Skin epidermis (tissue), 12 donors: ENCODE results near the gene VPS37B.
"Not testable (repeated sequence)": the region's sequence is repeated elsewhere in the genome, so short reads cannot be mapped to it uniquely, and the experiment has no call there.

Source experiments
- H3K27ac ChIP-seq, 21 experiments: fragments of 200-600 bp; sonication (generic) in 11 of 21; one replicate each; pipeline ENCODE4 v1.5.0; 2020; ENCODE audit warnings: mild to moderate bottlenecking in 3 of 21, inconsistent platforms in 2 of 21, moderate library complexity in 2 of 21
- H3K4me3 ChIP-seq, 7 experiments: fragments of 200-600 bp; sonication (generic) in 2 of 7; one replicate each; pipeline ENCODE4 v1.5.0; 2020; ENCODE audit warnings: inconsistent platforms in 2 of 7, mild to moderate bottlenecking in 2 of 7, moderate library complexity in 1 of 7

Gene VPS37B

DNA sequence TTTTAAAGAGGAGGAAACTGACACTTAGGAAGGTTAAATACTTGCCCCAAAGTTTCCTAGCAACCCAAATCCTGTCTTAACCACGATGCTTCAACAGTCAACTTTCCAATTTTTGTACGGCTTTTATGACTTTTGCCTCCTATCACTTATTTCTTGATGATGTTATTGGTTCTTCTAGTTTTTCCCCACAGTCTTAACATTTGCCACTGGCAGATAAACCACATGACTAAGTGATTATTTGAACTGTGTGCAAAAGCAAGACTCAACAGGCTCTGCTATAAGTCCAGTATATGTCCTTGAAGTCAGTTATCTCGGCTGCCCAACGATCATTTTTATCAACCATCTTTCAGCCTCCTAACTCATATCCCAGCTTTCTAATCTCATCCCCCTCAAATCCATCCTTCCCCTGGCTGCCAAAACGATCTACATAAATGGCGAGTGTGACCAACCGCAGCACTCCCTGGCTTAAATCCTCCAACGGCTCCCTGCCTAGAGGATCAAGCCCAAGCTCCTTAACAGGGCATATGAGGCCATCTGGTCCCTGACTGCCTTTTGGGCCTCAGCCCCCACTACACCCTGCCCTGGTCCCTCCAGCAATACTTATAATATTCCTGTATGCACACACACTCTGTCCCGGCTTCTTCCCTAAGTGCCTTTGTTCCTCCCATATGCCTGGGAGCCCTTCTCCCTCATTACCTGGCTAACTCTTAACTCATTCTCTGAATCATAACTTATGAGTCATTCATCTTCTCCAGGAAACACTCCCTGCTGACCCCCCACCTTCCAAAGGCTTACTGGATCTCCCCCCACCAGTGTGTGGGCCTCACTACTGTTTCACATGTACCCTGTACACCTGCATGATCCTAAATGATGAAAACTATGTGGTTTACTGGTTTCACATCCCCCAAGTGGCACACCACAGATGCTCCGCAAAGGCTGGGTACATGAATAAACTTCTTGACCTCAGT is 8.8 kb downstream of the VPS37B start:
- Histone ChIP-seq H3K4me3 (peak overlapping the region in 1 of 7 experiments; percentile 20), H3K27ac (peak overlapping the region in 20 of 21 experiments; percentile 13 to 92 (median 80))

DNA sequence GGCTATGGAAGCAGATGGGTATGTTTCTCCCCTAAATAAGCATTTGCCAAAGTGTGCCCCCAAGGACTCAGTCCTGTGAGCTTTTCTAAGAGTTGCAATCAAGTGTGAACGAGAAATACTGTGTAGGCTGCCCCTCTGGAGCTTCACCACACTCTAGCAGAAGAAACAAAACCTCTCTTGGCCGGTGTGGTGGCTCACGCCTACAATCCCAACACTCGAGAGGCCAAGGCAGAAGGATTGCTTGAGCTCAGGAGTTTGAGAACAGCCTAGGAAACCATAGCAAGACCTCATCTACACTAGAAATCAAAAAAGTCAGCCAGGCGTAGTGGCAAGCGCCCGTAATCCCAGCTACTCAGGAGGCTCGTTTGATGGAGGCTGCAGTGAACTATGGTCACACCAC is 9.8 kb downstream of the VPS37B start:
- Histone ChIP-seq H3K4me3 (no peak overlapping the region), H3K27ac (peak overlapping the region in 12 of 21 experiments; percentile 1 to 92 (median 80))

DNA sequence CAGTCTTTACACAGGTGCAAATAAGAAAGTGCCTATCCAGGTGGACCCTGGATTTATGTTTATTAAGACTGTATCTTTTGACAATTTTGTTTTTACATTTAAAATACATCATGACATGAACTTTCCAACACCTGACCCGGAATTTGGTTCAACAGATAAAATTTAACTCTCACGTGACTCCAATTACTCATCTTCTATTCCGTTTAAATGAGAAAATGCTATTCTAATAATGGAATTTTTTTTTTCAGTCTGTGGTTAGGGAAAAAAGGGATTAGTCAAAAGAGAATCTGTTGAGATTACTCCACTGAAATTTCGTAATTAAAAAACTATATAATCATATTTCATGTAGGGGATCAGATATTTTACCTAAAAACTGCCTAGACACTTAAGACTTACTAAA is 11.1 kb downstream of the VPS37B start:
- Histone ChIP-seq H3K27ac (peak overlapping the region in 1 of 21 experiments; percentile 3), H3K4me3 (no peak overlapping the region)

DNA sequence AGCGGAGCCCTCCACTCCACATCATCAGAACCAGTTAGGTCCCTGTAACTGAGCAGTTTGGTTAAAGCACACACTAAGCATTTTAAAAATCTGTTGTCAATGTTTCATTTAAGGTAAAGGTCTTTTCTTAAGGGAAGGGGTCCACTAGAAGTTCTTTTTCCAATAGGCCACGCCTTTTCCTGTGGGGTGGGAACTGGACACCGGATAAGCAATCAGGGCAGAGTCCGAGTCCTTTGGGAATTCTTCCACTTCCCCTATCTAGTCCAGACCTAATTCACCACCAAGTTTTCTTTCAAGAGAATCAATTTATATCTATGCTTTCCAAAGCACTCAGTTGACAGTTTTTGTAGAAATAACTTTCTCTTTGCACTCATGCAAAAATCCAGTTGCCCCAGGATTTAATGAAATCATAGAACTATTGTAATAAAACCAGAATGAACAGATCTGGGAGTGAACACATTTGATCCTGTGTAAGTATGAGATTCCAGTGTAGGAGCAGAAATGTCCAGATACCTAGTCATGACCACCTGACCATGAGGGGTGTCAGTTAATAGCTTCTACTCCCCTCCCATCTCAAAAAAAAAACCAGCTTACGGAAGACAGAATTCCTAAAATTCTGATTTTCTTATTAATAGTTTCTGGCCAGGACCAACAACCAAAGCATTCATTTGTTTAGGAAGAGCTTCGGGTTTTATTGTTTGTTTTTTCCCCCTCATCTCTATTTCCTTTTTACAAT is 11.7 kb downstream of the VPS37B start:
- Histone ChIP-seq H3K27ac (peak overlapping the region in 4 of 21 experiments; percentile 3 to 28 (median 24)), H3K4me3 (no peak overlapping the region)

DNA sequence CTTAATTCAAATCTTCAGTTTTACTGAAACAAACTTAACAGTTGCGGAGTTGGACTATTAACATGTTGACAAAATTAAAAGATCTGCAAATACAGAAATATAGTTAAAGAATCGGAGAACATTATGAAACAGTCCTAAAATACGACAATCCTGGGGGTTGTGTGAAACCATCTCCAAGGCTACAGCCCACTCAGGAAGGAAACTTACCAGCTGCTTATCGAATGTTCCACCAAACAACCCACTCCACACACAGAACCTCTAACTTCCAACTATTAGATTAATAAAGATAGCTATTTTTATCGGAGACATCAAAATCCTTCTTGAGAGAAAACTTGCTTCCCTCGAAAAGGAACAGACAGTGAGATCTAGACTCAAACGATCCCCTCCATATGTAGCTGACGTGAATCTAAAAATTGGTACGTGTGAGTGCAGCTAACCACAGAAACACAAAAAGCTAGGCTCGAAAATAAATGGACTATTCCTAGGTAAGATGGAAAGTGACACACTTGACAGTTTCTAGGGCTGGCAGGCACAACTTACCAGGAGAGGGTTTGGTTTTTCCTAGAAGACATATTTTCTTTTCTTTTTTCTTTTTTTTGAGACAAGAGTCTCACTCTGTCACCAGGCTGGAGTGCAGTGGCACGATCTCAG is 12.9 kb downstream of the VPS37B start:
- Histone ChIP-seq H3K4me3 (no peak overlapping the region), H3K27ac (peak overlapping the region in 1 of 21 experiments; percentile 51)

DNA sequence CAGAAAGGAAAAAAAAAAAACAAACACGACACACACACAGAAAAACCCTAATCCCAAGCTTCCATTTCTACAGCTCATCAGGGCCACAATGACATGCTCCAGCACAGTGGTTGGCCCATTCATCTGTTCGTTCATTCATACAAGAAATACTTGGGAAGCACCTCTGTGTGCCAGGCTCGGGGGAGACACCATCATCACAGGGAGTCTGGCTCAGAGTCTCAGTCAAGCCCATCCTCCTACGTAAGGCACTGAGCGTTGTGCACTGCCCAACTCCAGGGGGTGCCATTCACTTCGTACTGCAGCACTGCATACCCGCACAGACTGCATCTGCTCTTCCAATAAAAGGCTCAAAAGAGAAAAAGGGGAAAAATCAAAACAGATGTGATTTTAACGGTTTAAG is 15.3 kb downstream of the VPS37B start:
- H3K27ac ChIP-seq = no peak overlapping the region
- H3K4me3 ChIP-seq = no peak overlapping the region

DNA sequence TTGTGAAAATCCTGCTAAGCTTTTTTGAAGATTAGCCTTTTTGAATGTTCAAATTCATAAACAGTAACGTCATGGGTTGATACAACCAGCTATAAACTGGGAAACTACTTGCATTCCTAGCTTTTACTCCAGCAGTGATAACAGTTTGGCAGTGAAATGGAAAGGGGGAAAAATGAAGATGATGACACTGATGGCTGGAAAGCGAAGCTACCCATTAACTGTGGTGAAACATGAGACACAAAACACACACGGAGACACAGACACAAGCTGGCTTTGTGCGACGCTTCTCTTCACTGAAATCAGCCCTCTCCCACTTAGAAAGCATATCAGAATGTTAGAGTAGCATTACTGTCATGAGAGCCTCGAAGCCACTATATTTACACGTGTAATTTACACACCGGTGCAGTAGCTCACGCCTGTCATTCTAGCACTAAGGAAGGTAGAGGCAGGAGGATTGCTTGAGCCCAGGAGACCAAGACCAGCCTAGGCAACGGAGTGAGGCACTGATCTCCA is 15.7 kb downstream of the VPS37B start:
- H3K27ac ChIP-seq = no peak overlapping the region

DNA sequence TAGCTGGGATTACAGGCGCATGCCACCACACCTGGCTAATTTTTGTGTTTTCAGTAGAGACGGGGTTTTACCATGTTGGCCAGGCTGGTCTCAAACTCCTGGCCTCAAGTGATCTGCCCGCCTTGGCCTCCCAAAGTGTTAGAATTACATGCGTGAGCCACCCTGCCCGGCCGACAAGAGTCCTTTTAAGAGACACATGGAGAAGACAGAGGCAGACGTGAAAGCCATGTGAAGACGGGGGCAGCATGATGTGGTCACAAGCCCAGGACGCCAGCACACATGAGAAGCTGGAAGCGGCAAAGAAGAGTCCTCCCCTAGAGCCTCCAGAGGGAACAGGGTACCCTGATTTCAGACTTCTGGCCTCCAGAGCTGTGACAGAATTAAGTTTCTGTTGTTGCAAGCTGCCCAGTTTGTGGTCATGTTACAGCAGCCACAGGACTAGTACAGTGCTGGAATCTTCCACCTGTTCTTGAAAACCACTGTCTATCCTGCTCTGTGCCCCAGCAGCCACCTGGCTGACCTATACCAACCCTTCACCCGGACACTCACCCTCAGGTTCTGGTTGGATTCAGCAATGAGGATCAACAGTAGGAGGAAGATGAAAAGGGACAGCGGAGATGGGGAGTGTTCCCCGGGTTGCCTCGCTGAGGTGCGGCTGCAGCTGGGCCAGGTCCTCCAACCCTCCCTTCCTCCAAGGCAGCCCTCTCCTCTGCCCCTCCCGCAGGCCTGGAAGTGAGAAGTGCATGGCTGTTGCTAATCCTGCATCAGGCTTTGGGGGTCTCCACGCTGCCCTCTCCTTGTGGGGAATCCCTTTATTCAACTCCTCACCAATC is 16.9 kb downstream of the VPS37B start:
- no peak overlapping the region for H3K4me3 ChIP-seq
- H3K27ac ChIP-seq = no peak overlapping the region

More for the DNA sequence above, 15.7 kb downstream of the VPS37B start:
- H3K4me3 ChIP-seq = no peak overlapping the region

DNA sequence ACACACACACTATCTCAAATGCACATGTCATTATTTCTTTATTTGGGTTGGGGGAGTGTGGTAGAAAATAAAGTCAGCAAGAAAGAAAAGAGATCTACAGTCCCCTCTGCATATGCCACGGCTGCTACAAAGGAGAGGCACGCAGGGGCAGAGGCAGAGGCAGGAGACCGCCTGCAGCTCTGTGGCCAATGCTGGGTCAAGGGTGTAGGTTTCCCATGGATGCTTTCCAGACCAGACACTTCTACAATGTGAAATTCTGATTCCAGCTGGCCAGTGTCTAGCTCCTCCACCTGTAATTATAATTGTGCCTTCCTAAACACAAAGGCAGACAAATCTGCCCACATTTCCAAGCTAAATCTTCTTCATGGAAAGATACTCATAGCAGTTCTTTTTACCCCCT is 19.2 kb downstream of the VPS37B start:
- H3K4me3 ChIP-seq = no peak overlapping the region
- no peak overlapping the region for H3K27ac ChIP-seq

DNA sequence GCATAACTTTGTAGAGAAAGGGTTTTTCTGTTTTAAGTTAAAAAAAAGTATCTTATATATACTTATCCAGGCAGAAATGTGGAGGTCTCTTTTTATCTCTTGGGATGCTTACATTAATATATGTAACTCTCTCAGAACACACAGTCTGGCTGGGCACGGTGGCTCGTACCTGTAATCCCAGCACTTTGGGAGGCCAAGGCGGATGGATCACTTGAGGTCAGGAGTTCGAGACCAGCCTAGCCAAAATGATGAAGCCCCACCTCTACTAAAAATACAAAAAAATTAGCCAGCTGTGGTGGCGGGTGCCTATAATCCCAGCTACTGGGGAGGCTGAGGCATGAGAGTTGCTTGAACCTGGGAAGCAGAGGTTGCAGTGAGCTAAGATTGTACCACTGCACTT is 19.6 kb downstream of the VPS37B start:
- H3K4me3 ChIP-seq = not testable (repeated sequence)
- peak overlapping the region in 2 of 21 experiments; percentile 8 to 11 for H3K27ac ChIP-seq

DNA sequence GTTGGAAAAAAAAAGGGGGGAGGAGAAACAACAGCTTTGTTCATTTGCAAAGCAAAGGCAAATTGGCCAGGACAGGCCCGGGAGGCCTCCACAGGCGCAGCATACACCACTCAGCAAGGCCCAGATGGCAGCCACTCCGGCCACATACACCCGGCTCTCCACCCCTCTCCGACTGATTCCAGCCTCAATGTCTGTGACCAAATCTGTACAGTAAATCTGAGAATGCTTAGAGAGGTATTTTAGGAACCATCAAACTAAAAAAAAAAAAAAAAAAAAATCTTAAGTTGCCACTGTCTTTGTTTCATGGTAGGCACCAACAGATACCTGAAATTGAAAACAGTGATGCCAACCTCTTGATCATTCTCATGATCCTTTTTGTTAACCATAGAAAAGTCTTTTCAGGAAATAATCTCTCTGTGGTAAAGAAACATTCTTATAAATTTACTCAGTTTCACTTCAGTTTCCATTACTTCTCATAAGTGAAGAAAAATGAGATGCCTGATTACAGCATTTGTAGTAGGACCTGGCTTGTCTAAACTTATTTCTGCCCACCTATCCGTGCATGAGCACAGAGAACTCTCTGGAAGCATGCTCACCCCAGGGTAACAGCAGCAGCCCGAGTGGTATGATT is 20.2 kb downstream of the VPS37B start:
- H3K27ac ChIP-seq = peak overlapping the region in 2 of 21 experiments; percentile 8 to 11
- H3K4me3 ChIP-seq = no peak overlapping the region

DNA sequence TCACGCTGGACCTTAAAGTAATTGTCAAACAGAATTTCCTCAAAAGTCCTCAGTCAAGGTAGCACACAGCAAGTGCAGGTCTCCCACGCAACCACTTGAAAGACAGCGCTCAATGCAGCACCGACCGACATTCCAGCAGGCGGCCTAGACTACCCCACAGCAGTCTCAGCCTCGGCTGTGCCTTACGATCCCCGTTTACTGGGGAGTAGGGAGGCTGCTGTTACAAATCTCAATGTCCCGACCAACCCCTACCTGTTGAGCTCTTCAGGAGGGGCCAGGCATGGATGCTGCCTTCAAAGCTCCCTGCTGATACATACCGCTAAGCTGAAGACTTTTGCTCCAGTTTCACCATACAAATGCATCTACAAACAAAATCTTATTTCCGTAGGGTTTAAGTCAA is 21.8 kb downstream of the VPS37B start:
- peak overlapping the region in 2 of 21 experiments; percentile 9 to 20 for H3K27ac ChIP-seq
- H3K4me3 ChIP-seq = no peak overlapping the region

DNA sequence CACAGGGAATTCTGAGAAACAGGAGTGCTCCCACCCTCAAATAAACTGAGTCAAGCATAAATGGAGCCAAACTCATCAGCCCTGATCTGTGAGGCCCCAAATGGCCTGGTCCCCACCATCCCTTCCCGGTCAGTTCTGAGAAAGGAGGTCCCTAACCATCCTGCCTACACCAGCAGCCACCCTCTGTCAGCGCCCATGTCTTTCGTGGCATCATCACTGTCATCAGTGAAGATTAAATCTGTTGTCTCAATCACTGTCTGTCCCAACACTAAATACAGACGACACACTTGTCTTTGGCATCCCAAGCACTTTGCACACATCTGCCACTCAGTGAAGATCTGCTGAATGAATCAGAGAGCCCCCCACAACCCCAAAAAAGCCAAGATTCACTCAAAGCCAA is 22.4 kb downstream of the VPS37B start:
- Histone ChIP-seq H3K27ac (peak overlapping the region in 7 of 21 experiments; percentile 9 to 92 (median 86)), H3K4me3 (no peak overlapping the region)

DNA sequence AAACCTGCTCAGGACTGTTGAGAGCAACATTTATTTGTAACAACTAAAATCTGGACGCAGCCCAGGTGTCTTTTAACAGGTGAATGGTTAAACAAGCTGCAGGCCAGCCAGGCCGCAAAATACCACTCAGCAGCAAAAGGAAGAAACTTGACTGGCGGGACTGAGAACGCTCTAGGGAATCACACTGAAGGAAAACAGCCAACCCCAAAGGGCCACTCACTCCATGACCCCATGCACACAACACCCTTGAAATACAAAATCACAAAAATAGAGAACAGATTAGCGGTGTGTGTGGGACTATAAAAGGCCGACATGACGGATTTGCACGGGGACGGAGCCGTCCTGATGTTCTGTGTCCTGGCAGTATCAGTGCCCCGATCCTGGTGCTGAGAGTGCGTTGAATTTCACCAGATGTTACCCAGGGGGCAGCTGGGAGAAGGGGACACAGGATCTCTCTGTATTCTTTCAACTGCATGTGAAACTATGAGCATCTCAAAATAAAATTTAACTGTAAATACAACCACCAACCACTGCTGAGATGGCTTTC is 23.0 kb downstream of the VPS37B start:
- no peak overlapping the region for H3K4me3 ChIP-seq
- H3K27ac ChIP-seq = peak overlapping the region in 19 of 21 experiments; percentile 6 to 93 (median 85)

DNA sequence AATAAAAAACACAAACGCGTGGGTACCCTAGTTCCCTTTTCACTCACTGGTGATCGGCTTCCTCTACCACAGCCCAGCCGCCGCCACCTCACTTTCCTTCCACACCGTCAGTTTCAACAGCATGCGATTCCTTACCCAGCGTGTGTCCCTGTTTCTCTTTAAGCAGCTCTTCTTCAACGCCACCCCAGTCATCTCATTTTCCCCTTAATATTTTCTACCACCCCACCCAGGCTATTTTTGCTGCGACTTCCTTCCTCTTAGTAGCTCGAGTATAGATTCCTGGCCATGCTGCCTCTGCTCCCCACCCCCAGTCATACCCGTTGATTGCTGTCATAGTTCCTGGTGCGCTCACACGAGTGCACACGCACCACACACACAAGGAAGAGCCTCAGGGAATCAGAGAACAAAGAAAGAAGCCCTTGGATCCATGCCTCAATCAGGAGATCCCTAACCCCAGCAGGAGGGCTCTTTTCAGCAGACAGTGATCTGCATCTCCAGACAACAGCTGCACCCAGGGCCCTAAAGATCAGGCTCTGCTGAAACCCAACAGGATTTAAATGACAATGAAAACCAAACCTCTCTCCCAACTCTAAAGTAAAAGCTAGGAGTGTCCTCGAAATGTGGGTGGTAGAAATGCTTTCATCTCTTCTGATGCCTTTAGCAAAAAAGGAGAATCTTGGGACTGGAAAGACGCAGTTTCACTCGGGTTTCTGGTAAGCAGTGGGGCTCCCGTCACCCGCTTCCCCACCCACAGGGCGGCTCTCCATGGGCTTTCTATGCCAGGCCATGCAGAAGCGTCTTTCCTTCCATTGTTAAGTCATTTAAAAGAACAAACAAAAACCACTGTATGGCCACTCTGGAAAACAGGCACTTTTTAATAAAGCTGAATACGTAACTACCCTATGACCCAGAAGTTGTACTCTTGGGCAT is 23.8 kb downstream of the VPS37B start:
- H3K27ac ChIP-seq = peak overlapping the region in 20 of 21 experiments; percentile 62 to 93 (median 84)
- peak overlapping the region; percentile 3 to 29 (median 11) for H3K4me3 ChIP-seq

DNA sequence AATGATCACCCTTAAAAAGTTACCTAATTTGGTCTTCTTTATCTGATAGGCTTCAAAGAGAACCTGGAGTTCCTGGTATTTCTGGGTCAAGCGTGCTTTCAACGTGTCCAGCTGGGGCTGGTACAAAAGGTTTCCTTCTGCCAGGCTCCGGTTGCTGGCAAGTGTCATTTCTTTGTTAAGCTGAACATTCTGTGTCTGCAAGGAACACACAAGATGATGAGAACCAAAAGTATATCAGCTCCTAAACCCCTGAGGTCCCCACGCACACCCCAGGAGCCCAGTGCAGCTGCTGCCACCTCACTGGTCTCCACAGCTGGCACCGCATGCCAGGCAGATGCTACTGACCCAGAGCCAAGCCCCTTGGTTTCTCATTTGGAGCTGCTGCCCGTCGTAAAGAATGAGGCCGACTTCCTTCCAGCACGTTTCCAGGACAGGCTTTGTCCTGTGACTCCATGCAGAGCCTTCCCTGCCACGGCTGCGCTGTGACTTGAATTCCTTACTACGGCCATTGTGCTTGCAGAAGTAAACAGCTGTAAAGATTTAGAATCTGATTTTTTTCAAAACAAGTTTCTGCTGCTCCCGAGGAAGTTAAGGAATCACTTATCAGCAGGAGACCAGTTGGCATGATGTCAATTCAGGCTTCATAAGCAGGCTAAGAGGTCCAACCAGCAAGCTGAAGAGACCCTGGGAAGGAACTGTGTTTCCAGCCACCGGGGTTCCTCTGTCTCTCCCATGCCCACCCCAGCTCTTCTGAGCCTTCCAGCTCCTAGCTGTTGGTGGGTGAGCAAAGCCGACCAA is 24.9 kb downstream of the VPS37B start:
- Histone ChIP-seq H3K27ac (peak overlapping the region in 20 of 21 experiments; percentile 34 to 93 (median 84)), H3K4me3 (peak overlapping the region; percentile 3 to 29 (median 11))
